HG03460 (cell line): ENCODE data around the gene LMO2.

Source experiments
- ATAC-seq: cut with Tn5 transposase; IDR thresholded peaks from one replicate; pipeline ENCODE4 v1.9.1; 2021; ENCODE audit not compliant: unreplicated experiment

LMO2 gene

DNA sequence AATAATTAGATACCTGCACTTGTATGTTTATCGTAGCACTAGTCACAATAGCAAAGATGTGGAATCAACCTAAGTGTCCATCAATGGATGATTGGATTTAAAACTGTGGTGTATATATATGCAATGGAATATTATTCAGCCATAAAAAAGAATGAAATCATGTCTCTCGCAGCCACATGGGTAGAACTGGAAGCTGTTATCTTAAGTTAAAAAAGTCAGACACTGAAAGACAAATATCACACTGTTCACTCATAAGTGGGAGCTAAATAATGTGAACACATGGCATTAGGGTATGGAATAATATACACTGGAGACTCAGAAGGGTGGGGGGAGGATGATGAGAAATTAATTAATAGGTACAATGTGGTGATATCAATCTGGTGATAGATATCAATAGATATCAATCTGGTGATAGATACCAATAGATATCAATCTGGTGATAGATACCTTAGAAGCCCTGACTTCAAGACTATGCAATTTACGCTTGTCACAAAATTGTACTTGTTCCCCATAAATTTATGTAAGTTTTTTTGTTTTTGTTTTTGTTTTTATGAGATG, 2.0 kb downstream of the LMO2 start:
- no peak for ATAC-seq

DNA sequence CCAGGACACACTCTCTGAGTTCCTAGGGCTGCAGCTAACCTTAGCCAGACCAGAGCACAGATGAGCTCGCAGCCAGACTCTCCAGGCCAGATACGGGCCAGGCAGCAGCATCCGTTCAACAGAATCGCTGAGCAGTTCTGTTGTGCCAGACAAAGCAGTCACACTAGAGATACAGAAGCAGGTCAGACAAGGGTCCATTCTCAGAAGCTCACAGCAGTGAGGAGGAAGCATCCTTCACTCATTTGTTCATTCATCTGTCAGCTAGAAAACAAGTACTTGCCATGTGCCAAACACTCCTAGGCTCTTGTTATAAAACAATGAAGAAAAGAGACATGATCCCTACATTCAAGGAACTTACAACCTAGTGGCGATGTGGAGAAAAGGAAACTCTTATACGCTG, 2.6 kb downstream of the LMO2 start:
- ATAC-seq, result no peak

DNA sequence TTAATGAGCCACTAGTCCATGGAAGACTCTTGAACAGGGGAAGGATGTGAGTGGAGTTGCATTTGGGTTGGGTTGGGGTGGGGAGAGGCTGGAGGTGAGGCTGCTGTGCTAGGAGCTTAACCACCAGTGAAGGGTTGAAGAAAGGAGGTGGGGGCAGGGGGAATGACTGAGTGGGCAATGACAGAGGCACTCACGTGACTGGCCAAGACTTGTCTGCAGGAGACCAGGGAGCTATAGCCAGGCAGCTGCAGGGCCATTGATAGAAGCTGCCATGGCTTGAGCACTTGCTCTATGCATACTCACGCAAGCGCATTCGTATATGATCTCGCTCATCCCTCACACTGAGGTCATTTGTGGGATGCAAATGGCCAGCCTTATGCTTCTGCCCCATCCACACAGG, 4.0 kb downstream of the LMO2 start:
- no peak for ATAC-seq

DNA sequence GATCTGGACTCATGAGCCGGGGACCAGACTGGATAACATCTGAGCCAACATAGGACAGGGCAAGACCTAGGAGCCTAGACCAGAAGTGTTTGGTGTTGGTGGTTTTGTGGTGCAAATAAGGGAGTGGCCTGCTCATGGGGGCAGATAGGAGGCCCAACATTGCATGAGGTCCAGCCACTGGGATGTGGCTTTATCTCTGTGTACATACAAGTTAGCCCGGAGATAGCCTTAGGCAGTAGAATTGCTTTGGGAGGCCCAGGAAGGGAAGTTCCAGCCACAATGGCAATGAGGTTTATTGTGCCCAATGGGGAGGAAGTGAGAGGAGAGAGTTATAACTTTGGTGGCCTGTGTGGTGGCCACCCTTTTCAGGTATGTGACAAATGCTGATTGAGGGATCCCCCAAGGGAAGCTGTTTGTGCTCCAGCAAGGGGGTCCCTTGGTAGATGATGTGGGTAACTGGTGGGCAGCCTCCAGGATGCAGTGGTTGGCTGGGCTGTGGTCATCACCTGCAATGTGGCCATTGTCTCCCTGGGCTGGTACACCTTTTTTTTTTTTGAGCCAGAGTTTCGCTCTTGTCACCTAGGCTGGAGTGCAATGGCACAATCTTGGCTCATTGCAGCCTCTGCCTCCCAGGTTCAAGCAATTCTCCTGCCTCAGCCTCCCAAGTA, 6.4 kb downstream of the LMO2 start:
- no peak for ATAC-seq

DNA sequence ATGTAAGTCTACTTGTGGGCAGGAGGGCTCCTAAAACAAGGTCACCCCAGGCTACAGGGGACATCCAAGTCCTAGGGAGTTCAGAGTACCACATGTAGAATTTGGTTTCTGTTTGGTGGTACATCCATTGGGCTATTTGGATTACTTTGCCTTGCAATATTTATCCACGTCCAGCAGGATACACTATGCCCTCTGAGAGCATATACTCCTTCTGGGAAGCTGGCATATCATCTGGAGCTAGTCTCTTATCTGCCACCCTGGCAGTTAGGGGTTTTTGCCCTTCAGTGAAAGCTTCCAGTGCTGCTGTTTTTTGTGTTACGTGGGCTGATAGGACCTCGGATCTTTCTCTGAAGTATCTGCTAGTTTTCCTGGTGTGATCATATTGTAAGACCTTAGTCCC, 7.3 kb downstream of the LMO2 start:
- no peak for ATAC-seq

DNA sequence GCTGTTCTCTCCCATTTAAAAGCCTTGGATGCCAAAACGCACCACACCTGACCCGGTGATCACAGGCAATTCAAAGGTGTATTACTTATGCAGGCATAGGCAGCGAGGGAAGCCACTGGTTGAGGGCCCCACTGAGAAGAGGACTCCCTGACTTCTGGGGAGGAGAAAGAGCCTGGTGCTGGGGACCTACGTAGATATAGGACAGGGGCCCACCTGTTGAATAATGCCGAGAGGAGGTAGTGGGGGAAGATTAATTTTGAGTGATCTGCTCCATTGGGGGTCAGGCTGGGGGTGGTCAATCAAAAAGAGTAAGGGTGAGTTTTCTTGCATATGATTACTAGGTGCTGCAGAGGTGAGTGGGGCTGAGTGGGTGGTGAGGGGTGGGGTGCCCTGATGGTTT, 7.8 kb downstream of the LMO2 start:
- ATAC-seq, result no peak

DNA sequence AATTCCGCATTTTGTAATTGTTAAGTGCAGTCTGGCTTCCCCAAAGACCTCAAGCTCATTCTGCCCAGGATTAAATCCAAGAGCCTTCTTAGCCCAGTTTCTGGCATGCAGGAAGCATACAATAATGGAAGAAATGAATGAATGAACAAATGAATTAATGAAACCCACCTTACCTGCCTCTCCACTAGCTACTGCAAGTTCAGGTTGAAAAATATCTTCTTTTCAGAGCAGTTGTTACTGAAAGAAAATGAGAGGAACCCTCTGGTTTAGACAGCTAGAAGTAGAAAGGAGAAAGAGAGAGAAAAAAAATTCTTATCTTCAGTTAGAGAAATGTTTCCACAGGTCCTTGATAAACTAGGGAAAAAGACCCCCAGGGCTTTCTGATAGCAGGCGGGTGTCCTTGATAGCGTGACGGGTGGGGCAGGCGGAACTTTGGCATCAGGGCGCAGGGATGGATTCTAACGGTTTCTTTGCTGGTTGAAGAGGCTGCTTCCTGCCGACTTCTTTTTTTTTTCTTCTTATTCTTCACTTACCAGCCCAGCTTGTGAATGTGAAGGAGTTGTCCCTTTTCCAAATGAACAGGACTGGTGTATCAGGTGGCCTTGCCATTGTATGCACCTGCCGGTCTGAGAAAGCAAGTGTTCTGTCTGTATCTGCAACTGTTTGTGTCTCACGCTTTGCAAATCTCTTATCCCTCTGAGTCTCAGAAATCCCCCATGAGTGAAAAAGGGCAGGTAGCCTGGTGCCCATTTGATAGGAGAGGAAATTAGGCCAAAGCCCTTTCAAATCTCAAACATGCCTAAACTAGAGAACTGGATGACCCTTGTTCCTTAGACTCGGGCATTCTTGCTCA, 10.0 kb downstream of the LMO2 start:
- no peak for ATAC-seq

DNA sequence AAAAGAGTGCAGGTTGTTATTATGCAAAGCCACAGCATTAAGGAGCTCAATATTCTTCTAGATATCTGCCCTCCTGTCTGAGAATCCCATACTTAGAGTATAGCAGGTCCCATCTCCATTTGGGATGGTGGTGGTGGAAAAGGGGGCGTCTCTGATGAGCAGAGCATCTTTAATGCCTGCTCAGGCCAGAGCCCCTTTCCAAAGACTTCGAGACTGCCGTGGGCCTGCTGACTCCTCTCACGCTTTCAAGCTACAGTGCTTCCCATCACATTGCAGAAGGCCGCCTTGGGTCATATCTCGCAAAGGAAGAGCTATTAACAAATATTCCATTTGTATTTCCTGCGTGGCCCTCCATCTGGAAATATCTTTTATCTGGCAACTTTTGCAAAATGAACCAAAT, 10.9 kb downstream of the LMO2 start:
- ATAC-seq, result no peak

DNA sequence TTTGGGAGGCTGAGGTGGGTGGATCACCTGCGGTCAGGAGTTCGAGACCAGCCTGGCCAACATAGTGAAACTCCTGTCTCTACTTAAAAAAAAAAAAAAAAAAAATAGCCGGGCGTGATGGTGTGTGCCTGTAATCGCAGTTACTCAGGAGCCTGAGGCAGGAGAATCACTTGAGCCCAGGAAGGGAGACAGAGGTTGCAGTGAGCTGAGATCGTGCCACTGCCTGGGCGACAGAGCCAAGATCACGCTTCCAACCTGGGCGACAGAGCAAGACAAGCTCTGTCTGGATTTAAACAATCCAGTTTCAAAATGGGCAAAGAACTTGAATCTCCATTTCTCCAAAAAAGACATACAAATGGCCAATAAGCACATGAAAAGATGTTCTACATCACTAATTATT, 12.5 kb downstream of the LMO2 start:
- no peak for ATAC-seq

DNA sequence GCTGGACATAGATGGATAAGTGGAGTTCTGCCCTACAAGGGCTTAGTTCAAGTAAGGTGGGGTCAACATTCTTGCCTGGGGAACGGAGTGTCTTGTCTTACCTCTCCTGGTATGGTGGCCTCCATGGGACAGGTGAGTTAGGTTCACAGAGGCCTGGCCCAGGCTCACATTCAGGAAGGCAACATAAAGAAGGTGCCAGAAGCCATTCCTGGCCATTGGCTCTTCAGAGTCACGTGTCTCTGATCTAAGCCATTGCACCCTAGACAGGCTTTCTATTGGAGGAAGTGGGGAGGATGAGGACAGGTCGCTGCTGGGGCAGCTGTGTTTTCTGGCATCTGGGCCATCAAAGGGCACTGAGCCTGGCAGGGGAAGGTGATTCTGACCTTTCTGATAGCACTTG, 14.8 kb downstream of the LMO2 start:
- ATAC-seq, result no peak

DNA sequence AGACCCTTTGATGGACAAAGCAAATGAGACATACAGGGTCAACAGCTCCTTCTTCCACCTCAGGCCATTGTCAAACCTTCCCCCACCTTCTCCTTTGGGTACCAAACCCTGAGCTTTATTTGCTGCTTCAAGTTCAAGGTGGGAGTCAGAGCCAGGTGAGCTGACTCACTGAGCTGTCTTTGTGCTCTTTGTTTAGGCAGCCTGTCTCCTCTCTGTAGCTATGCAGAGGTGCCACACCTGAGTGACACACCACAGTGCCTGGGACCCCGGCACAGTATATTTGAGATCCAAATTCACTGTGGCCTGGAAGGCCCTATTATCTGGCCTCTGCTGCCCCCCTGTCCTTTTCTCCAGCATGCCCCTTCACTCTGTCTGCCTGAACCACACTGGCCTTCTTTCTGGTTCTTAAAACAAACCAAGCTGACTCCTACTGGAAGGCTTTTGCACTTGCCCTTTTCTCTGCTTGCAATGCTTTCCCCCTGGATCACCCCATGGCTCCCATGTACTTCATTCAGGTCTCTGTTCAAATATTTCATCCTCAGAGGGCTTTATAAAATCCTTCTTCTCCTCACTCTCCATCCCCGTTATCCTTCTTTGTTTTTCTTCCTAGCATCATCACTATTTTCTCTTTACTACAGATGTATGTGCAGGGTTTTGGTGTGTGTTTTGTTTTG, 16.1 kb downstream of the LMO2 start:
- ATAC-seq, result no peak

DNA sequence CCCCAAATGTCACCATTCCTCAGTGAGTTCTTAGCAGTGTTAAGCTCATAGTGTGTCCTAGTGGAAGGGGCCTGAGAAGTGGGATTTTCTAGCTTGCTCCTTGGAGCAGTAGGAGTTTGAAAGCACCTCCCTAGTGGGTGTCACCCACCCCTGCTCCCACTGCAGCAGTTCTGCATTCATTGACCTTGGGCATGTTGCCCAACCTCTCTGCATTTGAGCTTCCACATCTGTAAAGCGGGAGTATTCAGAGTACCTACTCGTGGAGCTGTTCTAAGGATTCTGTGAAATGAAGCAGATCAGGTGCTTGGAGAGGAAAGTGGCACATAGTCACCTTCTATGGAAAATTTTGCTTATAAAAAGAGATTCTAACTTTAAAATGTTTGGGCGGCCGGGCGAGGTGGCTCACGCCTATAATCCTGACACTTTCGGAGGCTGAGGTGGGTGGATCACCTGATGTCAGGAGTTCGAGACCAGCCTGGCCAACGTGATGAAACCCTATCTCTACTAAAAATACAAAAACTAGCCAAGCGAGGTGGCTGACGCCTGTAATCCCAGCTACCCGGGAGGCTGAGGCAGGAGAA, 16.9 kb downstream of the LMO2 start:
- ATAC-seq, result no peak

DNA sequence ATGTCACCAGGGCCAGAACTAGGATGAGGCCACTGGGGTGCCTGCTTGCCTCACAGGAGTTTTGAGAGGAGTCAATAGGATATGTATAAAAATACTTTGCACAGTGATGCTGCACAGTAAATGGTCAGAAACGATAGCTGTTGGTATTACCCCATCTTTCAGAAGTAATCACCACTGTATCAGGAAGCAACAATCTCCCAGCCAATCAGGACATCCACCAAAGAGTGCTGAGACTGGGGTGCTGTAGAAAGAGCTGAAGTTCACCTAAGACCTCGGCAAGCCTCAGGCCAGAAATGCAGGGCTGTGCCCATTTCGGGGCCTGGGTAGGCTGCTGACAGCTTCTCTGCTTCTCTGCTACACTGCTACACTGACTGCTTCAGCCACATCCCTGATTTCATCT, 17.4 kb downstream of the LMO2 start:
- no peak for ATAC-seq

DNA sequence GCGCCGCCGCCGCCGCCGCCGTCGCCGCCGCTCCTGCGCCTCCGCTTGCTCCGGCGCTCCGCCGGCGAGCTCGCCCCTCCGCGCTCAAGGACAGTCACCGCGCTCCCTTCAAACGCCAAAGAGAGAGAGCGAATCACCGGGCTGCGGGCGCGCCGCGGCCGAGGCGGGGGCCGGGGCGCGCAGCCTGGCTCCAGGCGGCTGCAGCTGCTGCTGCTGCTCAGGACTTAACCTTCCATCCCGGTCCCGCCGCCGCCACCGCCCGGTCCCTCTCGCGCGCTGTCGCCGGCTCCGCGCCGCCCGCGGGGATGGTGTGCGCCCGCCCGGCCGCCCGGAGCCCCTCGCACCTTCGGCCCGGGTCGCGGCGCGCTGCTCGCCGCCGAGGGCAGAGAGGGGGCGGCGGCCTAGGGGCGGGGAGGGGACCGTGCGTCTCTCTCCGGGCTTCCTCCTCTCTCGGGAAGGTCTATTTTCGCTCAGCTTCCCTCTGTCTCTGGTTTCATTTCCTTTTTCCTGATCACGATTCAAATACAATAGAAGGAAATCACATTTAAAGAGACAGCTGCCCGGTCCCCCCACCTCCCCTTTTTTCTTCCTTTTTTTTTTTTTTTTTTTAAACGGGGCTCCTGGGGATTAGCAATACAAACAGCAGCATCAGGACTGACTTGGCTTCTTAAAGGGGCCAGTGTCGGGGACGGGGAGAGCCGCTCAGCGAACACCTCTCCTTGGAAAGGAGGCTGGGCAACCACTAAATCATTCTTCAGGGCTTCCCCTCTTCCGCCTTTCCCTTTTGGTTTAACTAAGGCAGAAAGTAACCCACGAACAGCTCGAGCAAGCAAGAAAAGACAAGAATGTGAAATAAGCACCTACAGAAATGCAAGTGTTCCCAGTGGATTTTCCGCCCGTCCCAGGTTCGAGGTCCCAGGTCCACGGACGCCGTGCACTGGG, 22.1 kb downstream of the LMO2 start:
- no peak for ATAC-seq

DNA sequence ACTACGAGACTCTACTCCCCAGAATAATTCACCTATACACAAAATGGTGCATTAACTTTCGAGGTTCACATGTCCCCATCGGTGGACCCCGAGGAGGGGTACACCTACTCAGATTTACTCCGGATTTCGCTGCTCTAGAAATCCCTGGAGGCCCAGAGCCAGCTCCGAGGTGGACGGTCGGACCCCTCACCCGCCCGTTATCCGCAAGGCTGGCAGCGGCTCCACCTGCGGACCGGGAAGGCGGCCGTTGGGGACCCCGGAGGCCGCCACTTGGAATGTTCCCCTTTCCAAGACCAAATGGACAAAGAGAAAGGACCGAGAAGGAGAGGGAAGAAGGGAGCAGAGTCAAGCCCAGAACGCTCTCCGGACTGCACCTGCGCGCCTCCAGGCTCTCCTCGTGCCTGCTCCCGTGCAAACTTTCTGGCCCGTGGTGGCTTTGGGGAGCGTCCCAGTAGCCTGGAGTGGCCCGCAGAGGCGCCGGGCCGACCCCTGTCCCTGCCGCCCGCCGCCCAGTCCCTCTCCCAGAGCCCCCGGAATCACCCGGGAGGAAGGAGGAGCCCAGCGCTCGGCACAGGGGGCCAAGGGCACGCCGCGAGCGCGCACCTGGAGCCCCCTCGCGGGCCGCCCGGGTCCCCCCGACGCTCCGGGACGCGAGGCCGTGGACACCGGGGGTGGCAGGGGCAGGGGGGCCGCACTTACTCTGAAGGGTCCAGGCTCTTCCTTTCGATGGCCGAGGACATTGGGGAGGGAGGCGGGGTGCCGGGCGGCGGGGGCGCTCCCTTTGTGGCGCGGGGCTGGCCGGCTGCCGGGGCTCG, 23.0 kb downstream of the LMO2 start:
- ATAC-seq, result no peak

DNA sequence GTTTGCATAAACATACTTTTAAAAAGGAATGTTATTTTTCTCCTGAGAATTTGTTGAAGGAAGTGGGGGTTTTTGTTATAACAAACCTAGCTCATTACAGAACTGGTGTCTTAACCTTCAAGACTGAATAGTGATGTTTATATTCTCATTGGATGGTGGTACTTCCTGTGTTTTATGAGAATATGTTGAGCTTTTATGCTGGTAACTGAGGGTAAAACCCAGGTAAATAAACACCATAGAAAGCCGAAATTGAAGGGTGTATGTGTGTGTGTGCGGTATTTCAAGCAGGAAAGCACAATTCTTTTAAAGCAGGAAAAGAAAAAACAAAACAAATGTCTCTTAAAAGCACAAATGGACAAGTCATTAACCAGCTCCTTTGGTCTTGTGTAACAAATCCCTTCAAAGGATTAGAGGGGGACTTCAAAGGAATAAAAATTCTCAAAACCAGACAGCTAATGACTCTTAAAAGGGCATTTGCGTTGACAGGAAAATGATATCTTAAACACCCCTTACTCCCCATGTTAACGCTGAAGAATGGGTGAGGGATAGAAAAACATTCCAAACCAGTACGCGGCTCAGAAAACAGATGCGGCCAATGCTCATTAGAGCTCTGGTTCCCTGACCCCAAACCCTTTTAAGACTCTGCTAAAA, 23.8 kb downstream of the LMO2 start:
- ATAC-seq, result no peak

DNA sequence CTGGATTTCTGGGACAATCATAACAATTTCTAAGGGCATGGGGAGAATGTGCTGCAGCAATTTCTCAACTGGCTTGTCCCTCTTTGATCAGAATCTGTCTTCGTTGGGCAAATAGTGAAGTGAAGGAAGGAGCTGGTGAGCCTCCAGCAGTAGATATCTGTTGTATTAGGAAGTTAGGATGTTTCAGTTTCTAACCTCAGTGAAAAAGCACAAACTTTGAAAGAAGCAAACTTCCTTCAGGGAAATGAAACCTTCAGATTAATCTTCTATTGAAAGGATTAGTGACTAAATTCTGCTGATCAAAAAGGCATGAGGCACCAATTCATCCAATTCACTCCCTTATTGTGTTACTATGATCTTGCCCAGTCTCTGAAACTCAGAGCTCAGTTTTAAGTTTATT, 24.3 kb downstream of the LMO2 start:
- ATAC-seq, result no peak

DNA sequence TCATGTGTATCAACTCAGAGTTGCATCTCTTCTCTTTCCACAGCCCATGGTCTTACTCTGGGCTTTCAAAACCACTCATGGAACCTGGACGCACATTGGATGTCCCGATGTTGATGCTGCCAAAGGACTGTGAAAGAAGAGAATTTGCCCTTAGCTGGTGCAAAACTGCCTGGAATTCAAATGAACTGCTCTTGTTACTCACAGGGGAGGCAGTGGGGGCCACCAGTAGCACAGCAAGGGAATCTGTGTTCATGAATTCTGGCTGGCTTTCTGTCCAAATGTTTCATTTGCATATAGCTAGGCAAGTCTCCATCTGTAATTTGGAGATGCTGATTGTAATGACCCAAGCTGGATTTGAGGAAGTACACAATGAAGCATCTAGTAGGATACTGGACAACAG, 24.9 kb downstream of the LMO2 start:
- ATAC-seq, result no peak

DNA sequence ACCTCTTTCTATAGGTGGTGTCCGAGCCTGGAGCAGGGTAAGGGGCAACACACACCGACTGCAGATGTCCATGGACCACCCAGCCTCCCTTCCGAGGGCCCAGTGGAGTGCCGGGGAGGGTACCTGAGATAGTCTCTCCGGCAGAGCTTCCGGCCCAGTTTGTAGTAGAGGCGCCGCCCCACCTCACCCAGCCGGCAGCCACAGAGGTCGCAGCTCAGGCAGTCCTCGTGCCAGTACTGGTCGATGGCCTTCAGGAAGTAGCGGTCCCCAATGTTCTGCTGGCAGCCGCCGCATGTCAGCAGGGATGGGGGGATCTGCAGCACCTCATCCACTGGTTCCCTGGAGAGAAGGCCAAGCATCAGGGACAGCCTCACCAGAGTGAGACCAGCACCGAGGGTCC, 27.4 kb downstream of the LMO2 start:
- ATAC-seq, result no peak
